H1 (cell line): ENCODE measurements around the gene ZNF213. TPM values are rescaled to one million over a fixed set of nuclear protein-coding genes. Genes with fewer than 3 reads are reported as not detected.
"Not testable (repeated sequence)": the region's sequence is repeated elsewhere in the genome, so short reads cannot be mapped to it uniquely, and the experiment has no call there.

Source experiments
- CTCF ChIA-PET: fragments of 300-600 bp; sonication (Branson Sonifier 250); formaldehyde crosslinking; loops from one replicate; lab custom pipeline; 2021; ENCODE audit not compliant: partially characterized antibody; lab: Charles Lee
- POLR2A ChIA-PET: fragments of 300-600 bp; sonication (Branson Sonifier 250); formaldehyde crosslinking; loops from one replicate; lab custom pipeline; 2021; ENCODE audit warnings: inconsistent platforms; ENCODE audit not compliant: partially characterized antibody; lab: Charles Lee
- DNase-seq, 2 experiments: peaks; one replicate each; pipeline versions ENCODE4 v3.0.0 to v3.0.0-alpha.2; 2010 to 2022; ENCODE audit warnings: low spot score in 2 of 2, low read depth in 1 of 2, mixed read lengths in 1 of 2
- FAIRE-seq: peaks from 2 replicates; lab custom pipeline; 2011; peaks lifted over from hg19 to GRCh38; lab: Jason Lieb, UNC
- H2AFZ ChIP-seq: 2 replicates; pipeline ENCODE4 v1.8.1; 2012; ENCODE audit warnings: low read length, inconsistent platforms
- H2AK5ac ChIP-seq: 2 replicates; pipeline ENCODE4 v1.6.1; 2013; ENCODE audit warnings: low read depth, low read length
- H2BK120ac ChIP-seq: replicated peaks from 2 replicates; pipeline ENCODE3; 2013; ENCODE audit warnings: low read depth, low read length, inconsistent platforms
- H2BK12ac ChIP-seq: 2 replicates; pipeline ENCODE4 v1.6.1; 2013; ENCODE audit warnings: low read depth, low read length
- H2BK15ac ChIP-seq: 2 replicates; pipeline ENCODE4 v1.6.1; 2013; ENCODE audit warnings: low read length
- H2BK20ac ChIP-seq: 2 replicates; pipeline ENCODE4 v1.6.1; 2013; ENCODE audit warnings: low read length
- H2BK5ac ChIP-seq: 2 replicates; pipeline ENCODE4 v1.6.1; 2013; ENCODE audit warnings: low read depth, low read length
- H3K14ac ChIP-seq: 2 replicates; pipeline ENCODE4 v1.6.1; 2013; ENCODE audit warnings: inconsistent platforms; ENCODE audit not compliant: insufficient read length
- H3K18ac ChIP-seq: 2 replicates; pipeline ENCODE4 v1.6.1; 2013; ENCODE audit warnings: low read length; ENCODE audit errors: extremely low read depth
- H3K23ac ChIP-seq: 2 replicates; pipeline ENCODE4 v1.6.1; 2013; ENCODE audit warnings: inconsistent platforms; ENCODE audit not compliant: insufficient read length
- H3K23me2 ChIP-seq: 2 replicates; pipeline ENCODE4 v1.6.1; 2013; ENCODE audit warnings: low read depth, low read length
- H3K27ac ChIP-seq: 2 replicates; pipeline ENCODE4 v1.6.1; 2011; ENCODE audit warnings: low read depth, low read length, inconsistent platforms
- H3K27me3 ChIP-seq, 4 experiments: replicated peaks in 1 of 4; 1 replicate in 1 of 4; 2 replicates in 3 of 4; pipeline versions ENCODE4 v1.6.1 to v1.8.1; 2011 to 2013; ENCODE audit warnings: low read length in 3 of 4, mild to moderate bottlenecking in 3 of 4, inconsistent platforms in 2 of 4, mixed read lengths in 2 of 4, moderate library complexity in 1 of 4; ENCODE audit not compliant: control insufficient read depth in 3 of 4, insufficient read depth in 3 of 4; ENCODE audit errors: extremely low read depth in 1 of 4
- H3K36me3 ChIP-seq, 4 experiments: 2 replicates each; pipeline versions ENCODE4 v1.6.1 to v1.8.1; 2011 to 2013; ENCODE audit warnings: mild to moderate bottlenecking in 4 of 4, low read length in 3 of 4, moderate library complexity in 2 of 4, control low read depth in 1 of 4, inconsistent platforms in 1 of 4; ENCODE audit not compliant: insufficient read depth in 4 of 4, control insufficient read depth in 2 of 4
- H3K4ac ChIP-seq: replicated peaks from 2 replicates; pipeline ENCODE3; 2013; ENCODE audit warnings: low read length, low read depth, mixed read lengths, inconsistent platforms; ENCODE audit not compliant: insufficient read length
- H3K4me1 ChIP-seq, 4 experiments: replicated peaks in 1 of 4; 1 replicate in 1 of 4; 2 replicates in 3 of 4; pipeline versions ENCODE4 v1.6.1 to v1.8.1; 2011 to 2013; ENCODE audit warnings: low read length in 3 of 4, inconsistent platforms in 2 of 4, mixed read lengths in 1 of 4; ENCODE audit not compliant: insufficient read depth in 4 of 4, control insufficient read depth in 3 of 4
- H3K4me2 ChIP-seq, 2 experiments: 2 replicates each; pipeline versions ENCODE4 v1.6.1 to v1.8.1; 2011 to 2013; ENCODE audit warnings: low read depth in 2 of 2, low read length in 2 of 2, control low read depth in 1 of 2, inconsistent platforms in 1 of 2, mild to moderate bottlenecking in 1 of 2; ENCODE audit not compliant: insufficient read depth in 1 of 2
- H3K4me3 ChIP-seq, 4 experiments: fragments of 200-600, 300-600 bp in 1 of 4; sonication (generic), shearing (Covaris generic), sonication (Bioruptor Twin) in 1 of 4; 2 replicates each; pipeline versions ENCODE4 v1.5.1 to v1.8.1; 2011 to 2016; ENCODE audit warnings: low read length in 4 of 4, low read depth in 3 of 4, control low read depth in 2 of 4, inconsistent platforms in 2 of 4, mild to moderate bottlenecking in 2 of 4, mixed read lengths in 1 of 4, moderate library complexity in 1 of 4; ENCODE audit not compliant: insufficient read depth in 2 of 4; ENCODE audit errors: extremely low read depth in 1 of 4
- H3K56ac ChIP-seq: replicated peaks from 2 replicates; pipeline ENCODE3; 2013; ENCODE audit warnings: low read depth, mild to moderate bottlenecking, mixed read lengths, low read length, inconsistent platforms; ENCODE audit not compliant: insufficient read length
- H3K79me1 ChIP-seq: 2 replicates; pipeline ENCODE4 v1.6.1; 2013; ENCODE audit warnings: low read depth, low read length, control low read depth
- H3K79me2 ChIP-seq, 2 experiments: 2 replicates each; pipeline versions ENCODE4 v1.6.1 to v1.8.1; 2012 to 2013; ENCODE audit warnings: low read length in 2 of 2, mild to moderate bottlenecking in 2 of 2, inconsistent platforms in 1 of 2; ENCODE audit not compliant: insufficient read depth in 2 of 2, control insufficient read depth in 1 of 2
- H3K9ac ChIP-seq, 4 experiments: replicated peaks in 1 of 4; 1 replicate in 1 of 4; 2 replicates in 3 of 4; pipeline versions ENCODE4 v1.6.1 to v1.8.1; 2011 to 2013; ENCODE audit warnings: low read depth in 3 of 4, low read length in 3 of 4, control low read depth in 2 of 4, mild to moderate bottlenecking in 2 of 4, moderate library complexity in 2 of 4, inconsistent platforms in 1 of 4; ENCODE audit errors: extremely low read depth in 1 of 4
- H3K9me3 ChIP-seq, 2 experiments: 2 replicates each; pipeline versions ENCODE4 v1.6.1 to v1.8.1; 2012 to 2013; ENCODE audit warnings: mild to moderate bottlenecking in 2 of 2, moderate library complexity in 2 of 2, control low read depth in 1 of 2, inconsistent platforms in 1 of 2, low read depth in 1 of 2, low read length in 1 of 2, mixed read lengths in 1 of 2; ENCODE audit not compliant: insufficient read depth in 2 of 2
- H4K20me1 ChIP-seq, 2 experiments: replicated peaks in 1 of 2; 2 replicates each; pipeline versions ENCODE3 to v1.8.1; 2011 to 2013; ENCODE audit warnings: inconsistent platforms in 2 of 2, low read length in 2 of 2, mild to moderate bottlenecking in 1 of 2; ENCODE audit not compliant: insufficient read depth in 2 of 2, control insufficient read depth in 1 of 2
- H4K5ac ChIP-seq: 2 replicates; pipeline ENCODE4 v1.6.1; 2013; ENCODE audit warnings: low read length, low read depth, mixed read lengths, inconsistent platforms; ENCODE audit not compliant: insufficient read length
- H4K8ac ChIP-seq: 2 replicates; pipeline ENCODE4 v1.8.0; 2013; ENCODE audit warnings: mild to moderate bottlenecking, moderate library complexity, low read length, inconsistent platforms; ENCODE audit not compliant: insufficient read depth; ENCODE audit errors: extremely low read depth
- H4K91ac ChIP-seq: replicated peaks from 2 replicates; pipeline ENCODE3; 2013; ENCODE audit warnings: low read length, mixed read lengths, inconsistent platforms; ENCODE audit not compliant: insufficient read length
- EZH2 ChIP-seq: fragments of 200-600 bp; sonication (generic); IDR thresholded peaks from 2 replicates; pipeline ENCODE4 v1.7.1; 2012; ENCODE audit warnings: low read depth, mild to moderate bottlenecking, moderate library complexity, low read length, inconsistent platforms; ENCODE audit not compliant: severe bottlenecking
- JUND ChIP-seq: IDR thresholded peaks from 2 replicates; pipeline ENCODE4 v1.6.1; 2011; ENCODE audit warnings: mild to moderate bottlenecking, improper control_type of control experiment, low read length
- KDM1A ChIP-seq: fragments of 200-600, 300-600 bp; sonication (generic); IDR thresholded peaks from 2 replicates; pipeline ENCODE4 v1.7.1; 2016; ENCODE audit warnings: mild to moderate bottlenecking, low read length, borderline replicate concordance
- SUZ12 ChIP-seq: fragments of 200-600 bp; sonication (generic); IDR thresholded peaks from 2 replicates; pipeline ENCODE4 v1.6.1; 2012; ENCODE audit warnings: mild to moderate bottlenecking, inconsistent platforms, low read length, moderate library complexity, mixed read lengths
- TCF12 ChIP-seq: IDR thresholded peaks from 2 replicates; pipeline ENCODE4 v1.6.1; 2011; ENCODE audit warnings: low read depth, mild to moderate bottlenecking, low read length
- WGBS, 2 experiments: shearing (Covaris generic) in 1 of 2; methylation state at CpG; one replicate each; pipeline versions ENCODE4 v1.1.6 to v1.1.7; 2013 to 2015; ENCODE audit warnings: low lambda C conversion rate in 2 of 2, mixed read lengths in 2 of 2, inconsistent platforms in 1 of 2, low coverage in 1 of 2, missing lambda C conversion rate in 1 of 2; ENCODE audit not compliant: insufficient replicate concordance in 2 of 2, insufficient coverage in 1 of 2, insufficient read length in 1 of 2; ENCODE audit errors: extremely low coverage in 1 of 2, missing lambda C conversion rate in 1 of 2; 5-methylcytosine and 5-hydroxymethylcytosine counted together
- polyA plus RNA-seq, 7 experiments: library from polyadenylated mRNA; depleted of rRNA in 3 of 7; stranded (reverse) in 5 of 7; unstranded in 2 of 7; fragments of >200 nt in 5 of 7; fragments of 200-250 nt in 2 of 7; gene quantifications; 1 replicate in 5 of 7; 2 replicates in 1 of 7; 4 replicates in 1 of 7; pipeline versions ENCODE4 v1.2.1 to v1.2.3, GENCODE V29; 2011 to 2013; ENCODE audit warnings: missing spikeins in 2 of 7, mixed read lengths in 2 of 7
- total RNA-seq: library from RNA; stranded (reverse); fragmentation: NEBNext Ultra II Directional; extraction: Animal tissue kit (Norgen Biotek cat#: 25700); gene quantifications from 2 replicates; pipeline ENCODE4 v1.2.1, GENCODE V29; 2021

ZNF213 gene
- total and polyA plus RNA-seq, 2 of the 8 experiments (the other 6 are each of a cell fraction or from before 2014, with no cell fraction given) = 1.6 to 6.9 TPM

GRCh38 chr16:3138823-3139426 lies 4.1 kb downstream of the ZNF213 start (continued):
- TF ChIP-seq EZH2 (no peak), TCF12 (no peak), KDM1A (no peak), SUZ12 (no peak), JUND (no peak)

- H3K9ac ChIP-seq, H3K36me3 ChIP-seq, H3K27ac ChIP-seq: not testable (repeated sequence)
These were observed 4.7 kb downstream of the ZNF213 start for GRCh38 chr16:3139561-3139960.

More at GRCh38 chr16:3139561-3139960, 4.7 kb downstream of the ZNF213 start:
- H3K27me3 ChIP-seq, H2BK5ac ChIP-seq, H3K23me2 ChIP-seq, H2BK12ac ChIP-seq, H3K23ac ChIP-seq, H3K56ac ChIP-seq, H2AFZ ChIP-seq, H2BK15ac ChIP-seq, H3K4me3 ChIP-seq, H4K8ac ChIP-seq, H4K91ac ChIP-seq, H3K14ac ChIP-seq, H2AK5ac ChIP-seq, H3K18ac ChIP-seq, H2BK20ac ChIP-seq, H3K9me3 ChIP-seq, H3K4ac ChIP-seq, DNase-seq, H3K79me1 ChIP-seq, FAIRE-seq, H4K20me1 ChIP-seq, H4K5ac ChIP-seq, H3K4me2 ChIP-seq, H3K4me1 ChIP-seq, H2BK120ac ChIP-seq, H3K79me2 ChIP-seq: not testable (repeated sequence)
- ChIA-PET POLR2A (interaction anchor here (0.9 to 2.3 kb wide), 7 partner anchors 8 to 507 kb away, joined by 3 to 8 read pairs (median 5); no protein-coding TSS in a partner anchor), CTCF (interaction anchor here (0.7 to 17.4 kb wide), 4 partner anchors 8 to 35 kb away, joined by 3 to 619 read pairs (median 28); partner anchors contain the start of genes ZNF205 and ZSCAN10)
- WGBS, 2 experiments = 85% methylated on average over 8 of the region's 9 CpGs; no CpG with 5 or more reads in 1 of the 2 experiments
